HepG2 (cell line): Measurements from ENCODE around the gene NME7. TPM values are rescaled to one million over a fixed set of nuclear protein-coding genes. Genes with fewer than 3 reads are reported as not detected.

ENCODE experiments used
- DNMT3B ChIP-seq: conservative IDR thresholded peaks from 2 replicates; pipeline ENCODE4 v1.6.1; 2016; ENCODE audit warnings: missing biosample characterization, control low read depth
- GTF3A ChIP-seq: sonication (generic); formaldehyde crosslinking; conservative IDR thresholded peaks from 2 replicates; pipeline ENCODE4 v1.4.0; 2020; ENCODE audit warnings: mild to moderate bottlenecking, missing genetic modification reagents
- HES4 ChIP-seq: sonication (generic); formaldehyde crosslinking; IDR thresholded peaks from 2 replicates; pipeline ENCODE4 v1.9.0; 2021; ENCODE audit warnings: mild to moderate bottlenecking, missing genetic modification reagents, borderline replicate concordance
- HMG20B ChIP-seq: conservative IDR thresholded peaks from 2 replicates; pipeline ENCODE4 v1.6.1; 2016; ENCODE audit warnings: missing genetic modification reagents, missing compliant biosample characterization
- HNRNPLL ChIP-seq: fragments of 200-400 bp; formaldehyde crosslinking; IDR thresholded peaks from 2 replicates; pipeline ENCODE4 v1.6.1; 2017; ENCODE audit warnings: mild to moderate bottlenecking, low read depth, low read length; ENCODE audit not compliant: poor library complexity, severe bottlenecking
- IRX3 ChIP-seq: sonication (generic); formaldehyde crosslinking; IDR thresholded peaks from 2 replicates; pipeline ENCODE4 v1.8.1; 2023; ENCODE audit warnings: mild to moderate bottlenecking, low read depth, missing genetic modification reagents, borderline replicate concordance
- MED8 ChIP-seq: sonication (generic); formaldehyde crosslinking; IDR thresholded peaks from 2 replicates; pipeline ENCODE4 v1.8.1; 2023; ENCODE audit warnings: mild to moderate bottlenecking, missing genetic modification reagents; ENCODE audit not compliant: insufficient replicate concordance
- RARG ChIP-seq: sonication (generic); formaldehyde crosslinking; IDR thresholded peaks from 2 replicates; pipeline ENCODE4 v1.4.0; 2020; ENCODE audit warnings: low read depth, mild to moderate bottlenecking, missing genetic modification reagents
- RBFOX2 ChIP-seq: fragments of 200-400 bp; formaldehyde crosslinking; IDR thresholded peaks from 2 replicates; pipeline ENCODE4 v1.6.1; 2017; ENCODE audit warnings: low read depth, mild to moderate bottlenecking, low read length
- RCOR2 ChIP-seq: IDR thresholded peaks from 2 replicates; pipeline ENCODE4 v1.6.1; 2016; ENCODE audit warnings: missing biosample characterization, missing genetic modification reagents
- TAF1 ChIP-seq: sonication (generic); formaldehyde crosslinking; IDR thresholded peaks from 2 replicates; pipeline ENCODE4 v1.4.0; 2020; ENCODE audit warnings: missing genetic modification reagents
- ZNF224 ChIP-seq: sonication (generic); formaldehyde crosslinking; IDR thresholded peaks from 2 replicates; pipeline ENCODE4 v1.5.0; 2020; ENCODE audit warnings: mild to moderate bottlenecking, missing genetic modification reagents
- ZNF382 ChIP-seq: sonication (generic); formaldehyde crosslinking; IDR thresholded peaks from 2 replicates; pipeline ENCODE4 v1.5.0; 2020; ENCODE audit warnings: missing genetic modification reagents, mild to moderate bottlenecking, borderline replicate concordance
- ZNF468 ChIP-seq: sonication (generic); formaldehyde crosslinking; IDR thresholded peaks from 2 replicates; pipeline ENCODE4 v1.8.0; 2022; ENCODE audit warnings: mild to moderate bottlenecking, moderate library complexity, missing genetic modification reagents
- ZNF501 ChIP-seq: sonication (generic); formaldehyde crosslinking; IDR thresholded peaks from 2 replicates; pipeline ENCODE4 v1.5.1; 2020; ENCODE audit warnings: mild to moderate bottlenecking, moderate library complexity, missing genetic modification reagents
- ZSCAN29 ChIP-seq: sonication (generic); formaldehyde crosslinking; conservative IDR thresholded peaks from 2 replicates; pipeline ENCODE4 v1.4.0; 2020; ENCODE audit warnings: mild to moderate bottlenecking, missing genetic modification reagents
- polyA plus RNA-seq, 8 experiments: library from polyadenylated mRNA; depleted of rRNA in 3 of 8; stranded (reverse) in 7 of 8; unstranded in 1 of 8; fragments of >200 nt; fragmentation: Illumina TruSeq in 4 of 8; extraction: Trizol in 4 of 8; gene quantifications; 2 replicates each; pipeline versions ENCODE4 v1.2.1 to v1.2.3, GENCODE V29; 2011 to 2016; ENCODE audit warnings: low read depth in 4 of 8, missing spikeins in 1 of 8, mixed read lengths in 1 of 8; ENCODE audit not compliant: insufficient read depth in 1 of 8
- total RNA-seq, 5 experiments: library from RNA; depleted of rRNA; stranded (reverse); fragments of >200 nt; fragmentation: Illumina TruSeq; extraction: Trizol; gene quantifications; 2 replicates each; pipeline ENCODE4 v1.2.3, GENCODE V29; 2016; ENCODE audit warnings: low read depth in 1 of 5
- TF ChIP-seq, protein P1 (sequence below), 2 experiments: IDR thresholded peaks; 2 replicates each; pipeline ENCODE4 v1.6.1; 2011 to 2012; ENCODE audit warnings: low read length in 2 of 2, borderline replicate concordance in 1 of 2, low read depth in 1 of 2, mild to moderate bottlenecking in 1 of 2, moderate library complexity in 1 of 2
- TF ChIP-seq, protein P2 (sequence below): sonication (generic); formaldehyde crosslinking; IDR thresholded peaks from 2 replicates; pipeline ENCODE4 v1.4.0; 2020; ENCODE audit warnings: missing genetic modification reagents, borderline replicate concordance
- TF ChIP-seq, protein P3 (sequence below): sonication (generic); formaldehyde crosslinking; IDR thresholded peaks from 2 replicates; pipeline ENCODE4 v1.4.0; 2020; ENCODE audit warnings: mild to moderate bottlenecking, missing genetic modification reagents
- TF ChIP-seq, protein P4 (sequence below): sonication (generic); formaldehyde crosslinking; IDR thresholded peaks from 2 replicates; pipeline ENCODE4 v1.8.1; 2023; ENCODE audit warnings: missing genetic modification reagents, inconsistent platforms, borderline replicate concordance

NME7 gene
- total and polyA plus RNA-seq, 2 of the 13 experiments (the other 11 are each of a cell fraction or from before 2014, with no cell fraction given), result 9.4 to 22.5 TPM

DNA sequence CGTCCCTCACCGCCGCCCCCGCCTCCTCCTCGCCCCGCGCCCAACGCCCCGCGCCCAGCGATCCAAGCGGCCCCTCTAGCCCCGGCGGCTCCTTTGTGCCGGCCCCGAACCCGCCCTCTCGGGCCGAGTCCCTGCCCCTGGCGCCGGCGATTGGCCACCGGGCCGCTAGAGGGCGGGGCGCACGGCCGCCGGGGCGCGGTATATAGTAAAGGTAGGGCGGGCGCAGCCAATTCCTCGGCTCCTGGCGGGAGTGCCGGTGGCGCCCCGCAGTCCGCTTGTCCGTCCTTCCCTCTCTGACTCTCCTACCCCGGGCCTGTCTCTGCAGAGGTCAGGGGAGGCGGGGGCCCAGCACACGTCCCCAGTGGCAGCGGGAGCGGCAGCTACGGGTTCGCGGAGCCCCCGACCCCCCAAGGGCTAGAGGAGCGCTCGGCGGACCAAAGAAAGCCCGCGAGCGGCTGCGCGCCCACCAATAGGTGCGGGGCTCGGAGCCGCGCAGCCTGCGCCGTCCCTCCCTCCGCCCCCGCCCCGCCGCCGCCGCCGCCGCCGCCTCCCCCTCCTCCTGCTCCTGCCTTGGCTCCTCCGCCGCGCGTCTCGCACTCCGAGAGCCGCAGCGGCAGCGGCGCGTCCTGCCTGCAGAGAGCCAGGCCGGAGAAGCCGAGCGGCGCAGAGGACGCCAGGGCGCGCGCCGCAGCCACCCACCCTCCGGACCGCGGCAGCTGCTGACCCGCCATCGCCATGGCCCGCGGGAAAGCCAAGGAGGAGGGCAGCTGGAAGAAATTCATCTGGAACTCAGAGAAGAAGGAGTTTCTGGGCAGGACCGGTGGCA lies 261.3 kb downstream of the NME7 start, which contains the start of gene ATP1B1 (continued):
- TF ChIP-seq, protein P1, sequence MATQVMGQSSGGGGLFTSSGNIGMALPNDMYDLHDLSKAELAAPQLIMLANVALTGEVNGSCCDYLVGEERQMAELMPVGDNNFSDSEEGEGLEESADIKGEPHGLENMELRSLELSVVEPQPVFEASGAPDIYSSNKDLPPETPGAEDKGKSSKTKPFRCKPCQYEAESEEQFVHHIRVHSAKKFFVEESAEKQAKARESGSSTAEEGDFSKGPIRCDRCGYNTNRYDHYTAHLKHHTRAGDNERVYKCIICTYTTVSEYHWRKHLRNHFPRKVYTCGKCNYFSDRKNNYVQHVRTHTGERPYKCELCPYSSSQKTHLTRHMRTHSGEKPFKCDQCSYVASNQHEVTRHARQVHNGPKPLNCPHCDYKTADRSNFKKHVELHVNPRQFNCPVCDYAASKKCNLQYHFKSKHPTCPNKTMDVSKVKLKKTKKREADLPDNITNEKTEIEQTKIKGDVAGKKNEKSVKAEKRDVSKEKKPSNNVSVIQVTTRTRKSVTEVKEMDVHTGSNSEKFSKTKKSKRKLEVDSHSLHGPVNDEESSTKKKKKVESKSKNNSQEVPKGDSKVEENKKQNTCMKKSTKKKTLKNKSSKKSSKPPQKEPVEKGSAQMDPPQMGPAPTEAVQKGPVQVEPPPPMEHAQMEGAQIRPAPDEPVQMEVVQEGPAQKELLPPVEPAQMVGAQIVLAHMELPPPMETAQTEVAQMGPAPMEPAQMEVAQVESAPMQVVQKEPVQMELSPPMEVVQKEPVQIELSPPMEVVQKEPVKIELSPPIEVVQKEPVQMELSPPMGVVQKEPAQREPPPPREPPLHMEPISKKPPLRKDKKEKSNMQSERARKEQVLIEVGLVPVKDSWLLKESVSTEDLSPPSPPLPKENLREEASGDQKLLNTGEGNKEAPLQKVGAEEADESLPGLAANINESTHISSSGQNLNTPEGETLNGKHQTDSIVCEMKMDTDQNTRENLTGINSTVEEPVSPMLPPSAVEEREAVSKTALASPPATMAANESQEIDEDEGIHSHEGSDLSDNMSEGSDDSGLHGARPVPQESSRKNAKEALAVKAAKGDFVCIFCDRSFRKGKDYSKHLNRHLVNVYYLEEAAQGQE (IDR thresholded peaks at IDR 0.05; ENCODE audit: borderline replicate concordance in 1 of 2, low read depth in 1 of 2, low read length in 2 of 2), result peak in 1 of 2 experiments; percentile 71; a peak in 2 of 4 replicates
- TF ChIP-seq ZNF501 (CRISPR knock-in tag) (no peak; the same call in none of the 2 replicates), HMG20B (CRISPR knock-in tag) (no peak), RBFOX2 (peak; percentile 95), ZNF468 (CRISPR knock-in tag) (0 out of 2 replicates have a peak, but pooled peaks have one; percentile 17), ZNF224 (CRISPR knock-in tag) (0 out of 2 replicates have a peak, but pooled peaks have one; percentile 26), ZNF382 (CRISPR knock-in tag) (no peak), IRX3 (CRISPR knock-in tag) (0 out of 2 replicates have a peak, but pooled peaks have one; percentile 12), ZSCAN29 (CRISPR knock-in tag) (peak; percentile 16; the same call in 1 of the 2 replicates), GTF3A (CRISPR knock-in tag) (0 out of 2 replicates have a peak, but pooled peaks have one; percentile 3), MED8 (CRISPR knock-in tag) (no peak), RARG (CRISPR knock-in tag) (no peak), RCOR2 (CRISPR knock-in tag) (no peak), TAF1 (peak; percentile 90), HES4 (CRISPR knock-in tag) (peak; percentile 87; the same call in 1 of the 2 replicates), HNRNPLL (peak; percentile 70), DNMT3B (no peak)
- TF ChIP-seq, protein P2, sequence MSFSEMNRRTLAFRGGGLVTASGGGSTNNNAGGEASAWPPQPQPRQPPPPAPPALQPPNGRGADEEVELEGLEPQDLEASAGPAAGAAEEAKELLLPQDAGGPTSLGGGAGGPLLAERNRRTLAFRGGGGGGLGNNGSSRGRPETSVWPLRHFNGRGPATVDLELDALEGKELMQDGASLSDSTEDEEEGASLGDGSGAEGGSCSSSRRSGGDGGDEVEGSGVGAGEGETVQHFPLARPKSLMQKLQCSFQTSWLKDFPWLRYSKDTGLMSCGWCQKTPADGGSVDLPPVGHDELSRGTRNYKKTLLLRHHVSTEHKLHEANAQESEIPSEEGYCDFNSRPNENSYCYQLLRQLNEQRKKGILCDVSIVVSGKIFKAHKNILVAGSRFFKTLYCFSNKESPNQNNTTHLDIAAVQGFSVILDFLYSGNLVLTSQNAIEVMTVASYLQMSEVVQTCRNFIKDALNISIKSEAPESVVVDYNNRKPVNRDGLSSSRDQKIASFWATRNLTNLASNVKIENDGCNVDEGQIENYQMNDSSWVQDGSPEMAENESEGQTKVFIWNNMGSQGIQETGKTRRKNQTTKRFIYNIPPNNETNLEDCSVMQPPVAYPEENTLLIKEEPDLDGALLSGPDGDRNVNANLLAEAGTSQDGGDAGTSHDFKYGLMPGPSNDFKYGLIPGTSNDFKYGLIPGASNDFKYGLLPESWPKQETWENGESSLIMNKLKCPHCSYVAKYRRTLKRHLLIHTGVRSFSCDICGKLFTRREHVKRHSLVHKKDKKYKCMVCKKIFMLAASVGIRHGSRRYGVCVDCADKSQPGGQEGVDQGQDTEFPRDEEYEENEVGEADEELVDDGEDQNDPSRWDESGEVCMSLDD, result peak; percentile 27; the same call in 1 of the 2 replicates
- TF ChIP-seq, protein P3, sequence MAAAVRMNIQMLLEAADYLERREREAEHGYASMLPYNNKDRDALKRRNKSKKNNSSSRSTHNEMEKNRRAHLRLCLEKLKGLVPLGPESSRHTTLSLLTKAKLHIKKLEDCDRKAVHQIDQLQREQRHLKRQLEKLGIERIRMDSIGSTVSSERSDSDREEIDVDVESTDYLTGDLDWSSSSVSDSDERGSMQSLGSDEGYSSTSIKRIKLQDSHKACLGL, result no peak
- TF ChIP-seq, protein P4, sequence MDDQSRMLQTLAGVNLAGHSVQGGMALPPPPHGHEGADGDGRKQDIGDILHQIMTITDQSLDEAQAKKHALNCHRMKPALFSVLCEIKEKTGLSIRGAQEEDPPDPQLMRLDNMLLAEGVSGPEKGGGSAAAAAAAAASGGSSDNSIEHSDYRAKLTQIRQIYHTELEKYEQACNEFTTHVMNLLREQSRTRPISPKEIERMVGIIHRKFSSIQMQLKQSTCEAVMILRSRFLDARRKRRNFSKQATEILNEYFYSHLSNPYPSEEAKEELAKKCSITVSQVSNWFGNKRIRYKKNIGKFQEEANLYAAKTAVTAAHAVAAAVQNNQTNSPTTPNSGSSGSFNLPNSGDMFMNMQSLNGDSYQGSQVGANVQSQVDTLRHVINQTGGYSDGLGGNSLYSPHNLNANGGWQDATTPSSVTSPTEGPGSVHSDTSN (CRISPR knock-in tag), result 0 out of 2 replicates have a peak, but pooled peaks have one; percentile 67
